Spleen (tissue), 3 donors: ENCODE measurements around the gene SGPP1.

Source experiments
- POLR2A ChIP-seq, 3 donors: fragments of 450-650 bp; IDR thresholded peaks; one replicate each; pipeline ENCODE4 v1.5.1; 2017; ENCODE audit warnings: antibody characterized with exemption in 3 of 3, mild to moderate bottlenecking in 1 of 3
- POLR2AphosphoS5 ChIP-seq, 3 donors: sonication (generic); formaldehyde crosslinking; IDR thresholded peaks; one replicate each; pipeline ENCODE4 v1.5.1; 2017; ENCODE audit warnings: antibody characterized with exemption in 3 of 3

DNA sequence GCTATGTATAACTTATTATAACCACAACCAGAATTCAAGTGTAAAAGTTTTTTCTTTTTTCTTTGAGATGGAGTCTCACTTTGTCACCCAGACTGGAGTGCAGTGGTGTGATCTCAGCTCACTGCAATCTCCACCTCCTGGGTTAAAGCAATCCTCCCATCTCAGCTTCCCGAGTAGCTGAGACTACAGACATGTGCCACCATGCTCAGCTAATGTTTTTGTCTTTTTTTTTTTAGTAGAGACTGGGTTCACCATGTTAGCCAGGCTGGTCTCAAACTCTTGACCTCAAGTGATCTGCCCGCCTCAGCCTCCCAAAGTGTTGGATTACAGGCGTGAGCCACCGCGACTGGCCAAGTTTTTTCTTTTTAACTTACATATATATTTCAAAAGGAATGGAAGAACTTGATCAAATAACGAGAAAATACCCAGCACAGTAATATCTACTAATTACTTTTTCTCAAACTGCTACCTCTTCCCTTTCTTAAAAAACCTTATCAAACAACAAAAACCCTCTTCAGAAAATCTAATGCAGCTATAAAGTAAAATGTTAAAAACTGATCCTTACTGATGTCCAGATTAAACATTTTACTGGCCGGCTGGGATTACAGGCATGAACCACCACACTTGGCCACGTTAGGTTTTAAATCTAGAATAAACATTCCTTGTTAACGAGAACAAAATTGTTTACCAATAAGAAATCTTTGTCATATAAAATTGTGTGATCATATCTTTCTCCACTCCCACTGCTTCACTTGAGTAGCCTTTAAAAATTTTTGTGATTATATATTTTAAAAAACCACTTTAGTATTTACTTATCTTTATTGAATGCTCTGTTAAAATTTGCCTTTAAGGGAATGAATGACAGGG lies 44.9 kb downstream of the SGPP1 start:
- no peak for TF ChIP-seq POLR2A (IDR thresholded peaks at IDR 0.05)
- no peak for TF ChIP-seq POLR2AphosphoS5 (IDR thresholded peaks at IDR 0.05)
